Omental fat pad (tissue), 4 donors: Measurements from ENCODE around the gene TAF5. TPM values are rescaled to one million over a fixed set of nuclear protein-coding genes. Genes with fewer than 3 reads are reported as not detected.
"Not testable (repeated sequence)": the region's sequence is repeated elsewhere in the genome, so short reads cannot be mapped to it uniquely, and the experiment has no call there.

Source experiments
- ATAC-seq: fragments of 150-250 bp; one replicate; pipeline ENCODE4 v1.9.1; 2016; ENCODE audit warnings: mild to moderate bottlenecking, moderate library complexity; ENCODE audit not compliant: low FRiP score
- DNase-seq: peaks from one replicate; pipeline ENCODE4 v3.0.0-alpha.2; 2019; ENCODE audit warnings: low spot score
- total RNA-seq, 4 donors: library from RNA; depleted of rRNA; stranded (reverse); fragments of >200 nt; gene quantifications; one replicate each; pipeline ENCODE4 v1.1.0, GENCODE V29; 2016
- TF ChIP-seq, protein P1 (sequence below), 3 donors: fragments of 450-650 bp; IDR thresholded peaks; one replicate each; pipeline ENCODE4 v1.5.1; 2016 to 2017; ENCODE audit warnings: antibody characterized with exemption in 3 of 3, mild to moderate bottlenecking in 3 of 3, moderate library complexity in 2 of 3

The TAF5 gene
- total RNA-seq, 4 donors from 2014 or later = 3.2 to 5.5 (median 4.6) TPM

DNA sequence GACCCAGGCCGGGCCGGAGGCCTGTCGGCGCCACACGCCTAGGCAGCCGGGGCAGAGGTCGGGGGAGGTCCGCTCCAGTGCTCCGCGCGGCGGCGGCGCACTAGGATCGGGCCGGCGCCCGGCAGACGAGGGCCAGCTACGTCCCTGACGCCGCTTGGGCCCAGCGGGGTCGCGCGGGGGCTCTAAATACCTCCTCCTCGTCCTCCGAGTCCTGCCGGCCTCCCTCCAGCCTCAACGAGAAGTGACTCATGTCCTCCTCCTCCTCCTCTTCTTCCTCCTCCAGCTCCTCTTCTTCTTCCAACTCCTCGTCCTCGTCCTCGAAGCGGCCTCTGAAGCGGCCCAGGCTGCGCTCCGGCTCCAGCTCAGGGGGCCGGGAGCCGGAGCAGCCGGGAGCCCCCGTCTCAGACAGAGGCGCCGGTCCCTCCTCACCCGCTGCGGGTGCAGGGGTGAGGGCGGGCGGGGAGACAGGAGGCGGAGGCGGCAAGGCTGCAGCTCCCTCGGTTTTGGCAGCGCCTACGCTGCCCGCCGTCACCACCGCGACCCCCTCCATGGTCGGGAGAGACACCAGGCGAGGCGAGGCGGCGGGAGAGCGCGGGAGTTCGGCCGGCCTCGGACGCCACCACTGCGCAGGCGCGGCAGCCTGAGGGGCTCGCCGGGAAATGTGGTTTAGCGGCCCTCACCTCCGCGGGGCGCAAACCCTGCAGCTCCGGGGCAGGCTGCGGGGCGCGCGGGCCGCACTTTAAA is 17.1 kb upstream of the TAF5 start, which contains the start of gene PCGF6:
Gene PCGF6, minus strand, starts transcription at position 624 of the 744 bp plus-strand sequence. Its CDS starts 74 bp downstream, at position 550.
- ATAC-seq (peak; percentile 95), DNase-seq (peak; percentile 31)
- TF ChIP-seq, protein P1, sequence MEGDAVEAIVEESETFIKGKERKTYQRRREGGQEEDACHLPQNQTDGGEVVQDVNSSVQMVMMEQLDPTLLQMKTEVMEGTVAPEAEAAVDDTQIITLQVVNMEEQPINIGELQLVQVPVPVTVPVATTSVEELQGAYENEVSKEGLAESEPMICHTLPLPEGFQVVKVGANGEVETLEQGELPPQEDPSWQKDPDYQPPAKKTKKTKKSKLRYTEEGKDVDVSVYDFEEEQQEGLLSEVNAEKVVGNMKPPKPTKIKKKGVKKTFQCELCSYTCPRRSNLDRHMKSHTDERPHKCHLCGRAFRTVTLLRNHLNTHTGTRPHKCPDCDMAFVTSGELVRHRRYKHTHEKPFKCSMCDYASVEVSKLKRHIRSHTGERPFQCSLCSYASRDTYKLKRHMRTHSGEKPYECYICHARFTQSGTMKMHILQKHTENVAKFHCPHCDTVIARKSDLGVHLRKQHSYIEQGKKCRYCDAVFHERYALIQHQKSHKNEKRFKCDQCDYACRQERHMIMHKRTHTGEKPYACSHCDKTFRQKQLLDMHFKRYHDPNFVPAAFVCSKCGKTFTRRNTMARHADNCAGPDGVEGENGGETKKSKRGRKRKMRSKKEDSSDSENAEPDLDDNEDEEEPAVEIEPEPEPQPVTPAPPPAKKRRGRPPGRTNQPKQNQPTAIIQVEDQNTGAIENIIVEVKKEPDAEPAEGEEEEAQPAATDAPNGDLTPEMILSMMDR (IDR thresholded peaks at IDR 0.05) = no peak

GRCh38 chr10:103353281-103353680 is 14.5 kb upstream of the TAF5 start:
- ATAC-seq (no peak), DNase-seq (no peak)
- TF ChIP-seq, protein P1 (IDR thresholded peaks at IDR 0.05) = no peak

- DNase-seq, ATAC-seq: not testable (repeated sequence)
These were observed 13.2 kb upstream of the TAF5 start for GRCh38 chr10:103354567-103354966.

- no peak for ATAC-seq
- DNase-seq = no peak
- TF ChIP-seq, protein P1 (IDR thresholded peaks at IDR 0.05) = no peak
These were observed 11.7 kb upstream of the TAF5 start for GRCh38 chr10:103355906-103356599.

DNA sequence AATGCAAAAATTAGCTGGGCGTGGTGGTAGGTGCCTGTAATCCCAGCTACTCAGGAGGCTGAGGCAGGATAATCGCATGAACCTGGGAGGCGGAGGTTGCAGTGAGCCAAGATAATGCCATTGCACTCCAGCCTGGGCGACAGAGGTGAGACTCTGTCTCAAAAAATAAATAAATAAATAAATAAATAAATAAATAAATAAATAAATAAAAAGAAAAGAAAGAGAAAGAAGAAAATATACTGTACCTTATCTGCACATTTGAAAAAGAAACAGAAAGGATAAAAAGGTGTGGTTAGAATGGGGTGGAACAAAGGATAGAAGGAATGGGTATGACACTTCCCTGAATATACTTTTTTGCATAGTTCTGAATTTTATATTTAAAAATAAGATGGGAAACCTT is 8.3 kb upstream of the TAF5 start:
- DNase-seq, ATAC-seq: not testable (repeated sequence)

- not testable (repeated sequence) for DNase-seq, ATAC-seq
These were observed 7.0 kb upstream of the TAF5 start for GRCh38 chr10:103360791-103361190.

- no peak for DNase-seq
- no peak for ATAC-seq
- TF ChIP-seq, protein P1 (IDR thresholded peaks at IDR 0.05) = no peak
These were observed 396 bp upstream of the TAF5 start for GRCh38 chr10:103367379-103367781.

DNA sequence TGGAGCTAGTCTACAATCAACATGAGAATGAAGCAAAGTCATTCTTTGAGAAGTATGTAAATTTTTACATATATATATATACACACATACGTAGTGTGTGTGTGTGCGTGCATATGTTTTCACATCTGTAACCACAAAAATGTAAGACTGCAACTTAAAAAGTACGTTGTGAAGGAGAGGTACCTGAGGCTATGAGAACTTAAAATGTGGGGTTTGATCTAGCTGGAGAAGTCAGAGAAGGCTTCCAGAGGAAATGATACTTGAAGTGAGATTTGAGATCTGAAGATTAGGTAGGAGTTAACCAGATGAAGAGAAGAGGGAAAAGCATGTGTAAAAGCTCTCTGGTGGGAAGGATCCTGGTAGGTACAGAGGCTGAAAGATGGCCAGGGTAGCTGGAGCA is 5.8 kb downstream of the TAF5 start:
- TF ChIP-seq, protein P1 (IDR thresholded peaks at IDR 0.05) = no peak
- ATAC-seq = no peak
- DNase-seq = no peak
